ENCODE measurements around the gene DARS2.
"Not testable (repeated sequence)": the region's sequence is repeated elsewhere in the genome, so short reads cannot be mapped to it uniquely, and the experiment has no call there.

The DARS2 gene

GRCh38 chr1:173876732-173877131 is 52.3 kb downstream of the DARS2 start:
- Histone ChIP-seq H3K4me3 (no peak overlapping the region), H3K27ac (no peak overlapping the region)
- no peak for DNase-seq (ENCODE audit: low spot score)
- no peak for TF ChIP-seq CTCF (IDR thresholded peaks at IDR 0.05)

GRCh38 chr1:173878251-173878650 is 53.8 kb downstream of the DARS2 start:
- no peak overlapping the region for H3K4me3 ChIP-seq
- H3K27ac ChIP-seq = no peak overlapping the region
- TF ChIP-seq CTCF (IDR thresholded peaks at IDR 0.05) = no peak
- DNase-seq (ENCODE audit: low spot score) = no peak

- not testable (repeated sequence) for DNase-seq (ENCODE audit: low spot score); H3K4me3 ChIP-seq; H3K27ac ChIP-seq
Measured at GRCh38 chr1:173881117-173881516, 56.6 kb downstream of the DARS2 start.

GRCh38 chr1:173884701-173885100 is 60.2 kb downstream of the DARS2 start:
- no peak for TF ChIP-seq CTCF (IDR thresholded peaks at IDR 0.05)
- no peak overlapping the region for H3K4me3 ChIP-seq
- H3K27ac ChIP-seq = no peak overlapping the region
- no peak for DNase-seq (ENCODE audit: low spot score)

GRCh38 chr1:173886746-173887611 is 62.5 kb downstream of the DARS2 start:
- no peak for DNase-seq (ENCODE audit: low spot score)
- TF ChIP-seq CTCF (IDR thresholded peaks at IDR 0.05) = no peak
- Histone ChIP-seq H3K27ac (no peak overlapping the region), H3K4me3 (no peak overlapping the region)

GRCh38 chr1:173887627-173888026 is 63.2 kb downstream of the DARS2 start:
- no peak for DNase-seq (ENCODE audit: low spot score)
- no peak overlapping the region for H3K27ac ChIP-seq
- no peak for TF ChIP-seq CTCF (IDR thresholded peaks at IDR 0.05)
- no peak overlapping the region for H3K4me3 ChIP-seq

- H3K27ac ChIP-seq = no peak overlapping the region
- no peak for DNase-seq (ENCODE audit: low spot score)
- H3K4me3 ChIP-seq = no peak overlapping the region
- no peak for TF ChIP-seq CTCF (IDR thresholded peaks at IDR 0.05)
Measured at GRCh38 chr1:173888749-173889148, 64.3 kb downstream of the DARS2 start.
